Neural progenitor cell (in vitro differentiated cells): Measurements from ENCODE around the gene ACO2.

Source experiments
- CTCF ChIP-seq: fragments of 200-600 bp; sonication (generic); IDR thresholded peaks from 2 replicates; pipeline ENCODE4 v1.5.1; 2017; ENCODE audit warnings: antibody characterized with exemption, mild to moderate bottlenecking
- EZH2phosphoT487 ChIP-seq: fragments of 200-600 bp; sonication (generic); IDR thresholded peaks from 2 replicates; pipeline ENCODE4 v1.6.1; 2017; ENCODE audit warnings: antibody characterized with exemption

GRCh38 chr22:41513391-41513790 is 44.5 kb downstream of the ACO2 start:
- TF ChIP-seq EZH2phosphoT487 (no peak), CTCF (no peak)
